Transverse colon (tissue), 4 donors: ENCODE results near the gene ZFX. TPM values are rescaled to one million over a fixed set of nuclear protein-coding genes. Genes with fewer than 3 reads are reported as not detected.

Source experiments
- DNase-seq: peaks from one replicate; pipeline ENCODE4 v3.0.0-alpha.2; 2019
- H3K27ac ChIP-seq, 4 donors: fragments of 200-600 bp; sonication (generic); 2 replicates each; pipeline ENCODE4 v1.5.1; 2016 to 2018; ENCODE audit warnings: inconsistent platforms in 4 of 4
- H3K27me3 ChIP-seq: fragments of 200-600 bp; sonication (generic); 2 replicates; pipeline ENCODE4 v1.5.1; 2017; ENCODE audit warnings: inconsistent platforms
- H3K36me3 ChIP-seq, 4 donors: fragments of 200-600 bp; sonication (generic); 2 replicates each; pipeline ENCODE4 v1.5.1; 2017 to 2019; ENCODE audit warnings: inconsistent platforms in 4 of 4
- H3K4me1 ChIP-seq, 4 donors: fragments of 200-600 bp; sonication (generic); 2 replicates each; pipeline ENCODE4 v1.5.1; 2017 to 2020; ENCODE audit warnings: inconsistent platforms in 4 of 4
- H3K4me3 ChIP-seq, 4 donors: fragments of 200-600 bp; sonication (generic); 1 replicate in 1 of 4; 2 replicates in 3 of 4; pipeline versions ENCODE4 v1.5.1 to v1.6.1; 2017 to 2019; ENCODE audit warnings: inconsistent platforms in 4 of 4
- H3K9me3 ChIP-seq, 2 donors: fragments of 200-600 bp; sonication (generic); 2 replicates each; pipeline ENCODE4 v1.5.1; 2017 to 2019; ENCODE audit warnings: inconsistent platforms in 2 of 2
- CTCF ChIP-seq, 5 experiments: fragments of 200-600 bp in 3 of 5; fragments of 450-650 bp in 2 of 5; sonication (generic) in 3 of 5; IDR thresholded peaks; 1 replicate in 2 of 5; 2 replicates in 3 of 5; pipeline ENCODE4 v1.5.1; 2016 to 2017; ENCODE audit warnings: antibody characterized with exemption in 5 of 5, inconsistent platforms in 3 of 5, mild to moderate bottlenecking in 2 of 5, moderate library complexity in 1 of 5
- EP300 ChIP-seq: sonication (generic); formaldehyde crosslinking; IDR thresholded peaks from one replicate; pipeline ENCODE4 v1.6.1; 2017; ENCODE audit warnings: antibody characterized with exemption, low read depth
- POLR2A ChIP-seq: fragments of 450-650 bp; IDR thresholded peaks from one replicate; pipeline ENCODE4 v1.6.1; 2016; ENCODE audit warnings: antibody characterized with exemption, mild to moderate bottlenecking, moderate library complexity
- POLR2AphosphoS5 ChIP-seq, 3 donors: sonication (generic); formaldehyde crosslinking; IDR thresholded peaks; one replicate each; pipeline ENCODE4 v1.6.1; 2016; ENCODE audit warnings: antibody characterized with exemption in 3 of 3
- WGBS, 2 donors: methylation state at CpG; one replicate each; pipeline ENCODE4 v1.1.5; 2018; ENCODE audit warnings: low coverage in 1 of 2; 5-methylcytosine and 5-hydroxymethylcytosine counted together
- in situ Hi-C, 4 donors: fragments of 200-750 bp; cut with MboI; loops; one replicate each; pipeline versions ENCODE4 v1.15.0 to v1.15.1; 2017; ENCODE audit warnings: low sequenced_read_pairs in 3 of 4, low pct_ligation_motif_present in 1 of 4, low pct_unique_long_range_greater_than_20kb in 1 of 4
- intact Hi-C: fragments of 100-400 bp; cut with DNase I; formaldehyde crosslinking; loops from one replicate; pipeline ENCODE4 v1.15.1; 2023; ENCODE audit warnings: low total_unique reads
- total RNA-seq, 4 donors: library from RNA; depleted of rRNA; stranded (reverse); fragments of >200 nt; gene quantifications; one replicate each; pipeline ENCODE4 v1.1.0, GENCODE V29; 2016

ZFX gene
- total RNA-seq, 4 donors from 2014 or later: 33.7 to 50.5 (median 47.4) TPM

- Histone ChIP-seq H3K4me1 (peaks cover 22 to 59% (median 41%) of the 10 kb centered on the region in 4 donors), H3K27ac (peak overlapping the region; percentile 97 to 99 (median 98)), H3K36me3 (no peaks in the 10 kb centered on the region), H3K4me3 (peak overlapping the region; percentile 71 to 89 (median 74)), H3K27me3 (no peaks in the 10 kb centered on the region), H3K9me3 (no peaks in the 10 kb centered on the region)
- intact Hi-C loops (loop anchor here (10.0 kb wide), 1 partner anchor 95 kb away; the partner anchor contains the start of gene EIF2S3), in situ Hi-C loops (no loop called here)
- TF ChIP-seq CTCF (IDR thresholded peaks at IDR 0.05) (peak; percentile 24 to 61 (median 44)), POLR2AphosphoS5 (IDR thresholded peaks at IDR 0.05) (peak; percentile 21 to 66 (median 39)), POLR2A (peak; percentile 45), EP300 (no peak)
- peak; percentile 95 for DNase-seq
- WGBS, 2 donors: 0% methylated on average over 1 to 60 of the region's 79 CpGs
Measured at GRCh38 chrX:24150051-24150790, 692 bp downstream of the ZFX start.

- Histone ChIP-seq H3K4me1 (peaks cover 22 to 63% (median 43%) of the 10 kb centered on the region in 4 donors), H3K27ac (peak overlapping the region; percentile 97 to 99 (median 98)), H3K36me3 (no peaks in the 10 kb centered on the region), H3K27me3 (no peaks in the 10 kb centered on the region), H3K9me3 (no peaks in the 10 kb centered on the region), H3K4me3 (peak overlapping the region; percentile 71 to 89 (median 74))
- intact Hi-C loops (loop anchor here (10.0 kb wide), 1 partner anchor 96 kb away; the partner anchor contains the start of gene EIF2S3), in situ Hi-C loops (no loop called here)
- TF ChIP-seq EP300 (no peak), POLR2A (no peak), CTCF (IDR thresholded peaks at IDR 0.05) (no peak), POLR2AphosphoS5 (IDR thresholded peaks at IDR 0.05) (no peak)
- 1% methylated on average over 10 of the region's 10 CpGs for WGBS, 2 donors
- no peak for DNase-seq
Measured at GRCh38 chrX:24150898-24151297, 1.4 kb downstream of the ZFX start.

- Histone ChIP-seq H3K27me3 (no peaks in the 10 kb centered on the region), H3K4me1 (peaks cover 22 to 57% (median 42%) of the 10 kb centered on the region in 4 donors), H3K9me3 (no peaks in the 10 kb centered on the region), H3K27ac (peak overlapping the region; percentile 97 to 99 (median 98)), H3K4me3 (peak overlapping the region in 3 of 4 donors; percentile 71 to 74 (median 74)), H3K36me3 (no peaks in the 10 kb centered on the region)
- 40 to 59% methylated on average over 1 to 8 of the region's 8 CpGs for WGBS, 2 donors
- intact Hi-C loops (loop anchor here (10.0 kb wide), 1 partner anchor 97 kb away; the partner anchor contains the start of gene EIF2S3), in situ Hi-C loops (no loop called here)
- TF ChIP-seq CTCF (IDR thresholded peaks at IDR 0.05) (no peak), POLR2AphosphoS5 (IDR thresholded peaks at IDR 0.05) (no peak), POLR2A (no peak), EP300 (no peak)
- DNase-seq: no peak
Measured at GRCh38 chrX:24151513-24151912, 2.0 kb downstream of the ZFX start.

GRCh38 chrX:24153178-24153795 is 3.8 kb downstream of the ZFX start:
- no peak for DNase-seq
- in situ Hi-C loops: no loop called here
- Histone ChIP-seq H3K4me3 (no peak overlapping the region), H3K36me3 (no peaks in the 10 kb centered on the region), H3K4me1 (peaks cover 19 to 54% (median 40%) of the 10 kb centered on the region in 4 donors), H3K9me3 (no peaks in the 10 kb centered on the region), H3K27me3 (no peaks in the 10 kb centered on the region), H3K27ac (peak overlapping the region; percentile 27 to 97 (median 42))
- intact Hi-C loops: loop anchor here (10.0 kb wide), 1 partner anchor 98 kb away; the partner anchor contains the start of gene EIF2S3
- 33 to 35% methylated on average over 1 to 4 of the region's 4 CpGs for WGBS, 2 donors
- TF ChIP-seq POLR2AphosphoS5 (IDR thresholded peaks at IDR 0.05) (no peak), CTCF (IDR thresholded peaks at IDR 0.05) (no peak), EP300 (no peak)
